Adrenal gland (tissue), 12 donors: ENCODE measurements around the gene PGA3. TPM values are rescaled to one million over a fixed set of nuclear protein-coding genes. Genes with fewer than 3 reads are reported as not detected.
A peak's percentile ranks its signal among the peaks of the same experiment; 100 is the strongest.
"Not testable (repeated sequence)": the region's sequence is repeated elsewhere in the genome, so short reads cannot be mapped to it uniquely, and the experiment has no call there.

Experiments
- DNase-seq, 7 donors: peaks; one replicate each; pipeline ENCODE4 v3.0.0-alpha.2; 2019 to 2020
- H3K27ac ChIP-seq, 5 donors: fragments of 200-600 bp; sonication (generic) in 4 of 5; 1 replicate in 3 of 5; 2 replicates in 2 of 5; pipeline versions ENCODE4 v1.5.1 to v1.8.0; 2016 to 2020; ENCODE audit warnings: mild to moderate bottlenecking in 1 of 5
- H3K27me3 ChIP-seq: fragments of 200-600 bp; 2 replicates; pipeline ENCODE4 v1.8.0; 2021
- H3K36me3 ChIP-seq, 2 donors: fragments of 200-600 bp; replicated peaks in 1 of 2; 1 replicate in 1 of 2; 2 replicates in 1 of 2; pipeline versions ENCODE4 v1.5.1 to v1.8.0; 2018 to 2022
- H3K4me1 ChIP-seq, 2 donors: fragments of 200-600 bp; replicated peaks in 1 of 2; 1 replicate in 1 of 2; 2 replicates in 1 of 2; pipeline versions ENCODE4 v1.5.1 to v1.8.0; 2018 to 2021
- H3K4me3 ChIP-seq, 4 donors: fragments of 200-600 bp; sonication (generic) in 3 of 4; one replicate each; pipeline ENCODE4 v1.5.1; 2016 to 2018
- H3K9me3 ChIP-seq, 3 donors: fragments of 200-600 bp; sonication (generic) in 1 of 3; replicated peaks in 1 of 3; 1 replicate in 2 of 3; 2 replicates in 1 of 3; pipeline versions ENCODE4 v1.5.1 to v1.8.0; 2016 to 2021
- POLR2A ChIP-seq, 2 donors: fragments of 450-650 bp; IDR thresholded peaks; one replicate each; pipeline ENCODE4 v1.6.1; 2017; ENCODE audit warnings: antibody characterized with exemption in 2 of 2, mild to moderate bottlenecking in 2 of 2, moderate library complexity in 1 of 2
- WGBS, 4 donors: extraction: QIAGEN DNeasy Blood & Tissue Kit in 2 of 4; methylation state at CpG; one replicate each; pipeline versions ENCODE4 v1.1.5 to v1.1.7; 2013 to 2017; 5-methylcytosine and 5-hydroxymethylcytosine counted together
- intact Hi-C, 2 donors: fragments of 100-400 bp; cut with DNase I; formaldehyde crosslinking; loops; one replicate each; pipeline versions ENCODE4 v1.14.1 to v1.15.0; 2022 to 2023
- polyA plus RNA-seq, 3 donors: library from polyadenylated mRNA; stranded (reverse); fragments of 200-250 nt in 2 of 3; fragments of 350-450 nt in 1 of 3; fragmentation: Illumina TruSeq in 1 of 3; extraction: RNeasy Lipid Tissue Mini Kit (QIAGEN cat#74804) in 1 of 3; gene quantifications; one replicate each; pipeline ENCODE4 v1.2.3, GENCODE V29; 2013 to 2014
- total RNA-seq, 9 donors: library from RNA; depleted of rRNA in 4 of 9; stranded (reverse); fragments of >200 nt in 4 of 9; fragments of 120-200 nt in 1 of 9; fragmentation: NEBNext Ultra II Directional in 1 of 9; extraction: Animal tissue kit (Norgen Biotek cat#: 25700) in 1 of 9; gene quantifications; one replicate each; pipeline versions ENCODE4 v1.1.0 to v1.2.4, GENCODE V29; 2013 to 2023
- TF ChIP-seq, protein P1 (sequence below), 6 experiments: fragments of 450-650 bp in 4 of 6; fragments of 200-600 bp in 2 of 6; sonication (generic) in 1 of 6; IDR thresholded peaks; 1 replicate in 5 of 6; 2 replicates in 1 of 6; pipeline versions ENCODE4 v1.5.1 to v1.8.0; 2016 to 2021; ENCODE audit warnings: antibody characterized with exemption in 6 of 6, mild to moderate bottlenecking in 2 of 6, moderate library complexity in 1 of 6
- donor health status: healthy with polysubstance abuse.
- donor health status: Bipolar disorder and iron deficiency.
- donor health status: DM: yes; HTN: yes; CAD: no.
- donor health status: DM: no; HTN: no; CAD: no.
- donor health status: DM: no; HTN: no; CAD: no.
- donor health status: DM: yes; HTN: yes; CAD: no.

The PGA3 gene
- total and polyA plus RNA-seq, 12 donors: 0.11 to 4.1 (median 1.7) TPM; not detected in 4

DNA sequence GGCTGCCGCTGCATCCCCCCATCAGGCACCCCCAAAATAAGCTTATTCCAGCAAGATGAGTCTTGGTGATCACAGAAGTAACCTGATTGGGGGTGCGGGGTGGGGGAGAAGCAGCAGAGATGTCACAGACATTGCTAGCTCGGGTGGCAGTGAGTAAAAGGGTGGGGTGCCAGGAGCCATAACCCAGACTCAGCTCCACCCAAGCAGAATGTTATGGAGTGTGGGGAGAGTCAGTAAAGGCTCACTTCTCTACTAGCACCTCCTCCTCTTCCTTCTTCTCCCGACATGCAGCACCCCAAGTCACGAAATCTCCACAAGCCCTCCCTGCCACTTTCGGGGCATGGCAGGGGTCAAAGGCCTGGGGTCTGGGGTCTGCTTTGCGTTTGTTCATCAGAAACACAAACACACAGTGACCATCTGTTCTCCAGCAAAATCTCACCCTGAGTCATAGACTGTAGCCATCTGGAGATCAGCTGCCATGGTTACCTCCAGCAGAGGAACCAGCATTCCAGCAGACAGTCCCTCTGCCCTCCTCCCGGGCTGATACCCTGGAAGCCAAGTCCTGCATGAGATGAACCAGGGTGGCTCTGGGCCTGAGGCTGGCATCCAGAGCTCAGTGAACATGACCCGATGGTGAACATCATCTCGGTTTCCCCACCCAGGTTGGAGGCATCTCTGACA, 42.1 kb downstream of the PGA3 start:
- H3K4me3 ChIP-seq, H3K36me3 ChIP-seq, DNase-seq, H3K9me3 ChIP-seq, H3K4me1 ChIP-seq, intact Hi-C loops, H3K27me3 ChIP-seq, H3K27ac ChIP-seq: not testable (repeated sequence)
- no CpG with 5 or more reads among the region's 10 CpGs for WGBS, 4 donors

DNA sequence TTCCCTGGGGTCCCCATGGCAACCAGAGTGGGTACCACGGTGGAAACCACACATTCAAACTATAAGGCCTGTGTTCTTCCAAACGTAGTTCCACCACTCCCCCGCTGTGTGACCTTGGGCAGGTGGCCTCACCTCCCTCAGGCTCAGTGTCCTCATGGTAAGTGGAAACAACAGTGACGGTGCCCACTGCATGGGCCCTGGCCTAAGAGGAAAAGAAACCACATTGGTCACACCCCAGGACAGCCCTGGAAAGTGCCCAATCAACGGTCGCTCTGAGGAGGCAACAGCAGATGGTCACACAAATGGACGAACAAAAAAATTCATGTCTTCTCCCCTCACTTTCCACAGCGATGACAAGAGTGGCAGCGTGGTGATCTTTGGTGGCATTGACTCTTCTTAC, 44.8 kb downstream of the PGA3 start:
- H3K4me1 ChIP-seq, DNase-seq, H3K27ac ChIP-seq, H3K36me3 ChIP-seq, H3K4me3 ChIP-seq, H3K9me3 ChIP-seq, intact Hi-C loops, H3K27me3 ChIP-seq: not testable (repeated sequence)
- 82 to 86% (median 83%) methylated on average over 8 to 9 of the region's 9 CpGs for WGBS, 4 donors

DNA sequence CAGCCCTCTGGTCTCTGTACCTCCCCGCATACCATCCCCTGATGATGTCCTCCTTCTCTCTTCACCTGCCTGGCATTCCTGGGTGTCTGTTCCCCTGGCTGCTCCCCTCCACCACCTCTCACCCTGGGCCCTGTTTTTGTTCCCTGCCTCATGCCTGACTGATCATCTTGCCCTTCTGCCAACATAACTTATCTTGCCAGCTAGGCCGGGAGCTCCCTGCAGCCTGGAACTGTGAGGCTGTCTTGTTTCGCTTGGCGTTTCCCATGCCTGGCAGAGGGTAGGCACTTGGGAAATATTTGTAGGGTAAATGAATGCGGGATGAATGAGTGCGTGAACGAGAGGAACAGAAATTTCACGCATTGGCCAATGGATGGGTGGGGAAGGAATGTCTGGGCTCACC, 45.9 kb downstream of the PGA3 start:
- H3K27ac ChIP-seq, DNase-seq, H3K36me3 ChIP-seq, H3K4me3 ChIP-seq, H3K27me3 ChIP-seq, intact Hi-C loops, H3K9me3 ChIP-seq, H3K4me1 ChIP-seq: not testable (repeated sequence)
- WGBS, 4 donors: 85 to 89% (median 88%) methylated on average over 8 of the region's 8 CpGs

DNA sequence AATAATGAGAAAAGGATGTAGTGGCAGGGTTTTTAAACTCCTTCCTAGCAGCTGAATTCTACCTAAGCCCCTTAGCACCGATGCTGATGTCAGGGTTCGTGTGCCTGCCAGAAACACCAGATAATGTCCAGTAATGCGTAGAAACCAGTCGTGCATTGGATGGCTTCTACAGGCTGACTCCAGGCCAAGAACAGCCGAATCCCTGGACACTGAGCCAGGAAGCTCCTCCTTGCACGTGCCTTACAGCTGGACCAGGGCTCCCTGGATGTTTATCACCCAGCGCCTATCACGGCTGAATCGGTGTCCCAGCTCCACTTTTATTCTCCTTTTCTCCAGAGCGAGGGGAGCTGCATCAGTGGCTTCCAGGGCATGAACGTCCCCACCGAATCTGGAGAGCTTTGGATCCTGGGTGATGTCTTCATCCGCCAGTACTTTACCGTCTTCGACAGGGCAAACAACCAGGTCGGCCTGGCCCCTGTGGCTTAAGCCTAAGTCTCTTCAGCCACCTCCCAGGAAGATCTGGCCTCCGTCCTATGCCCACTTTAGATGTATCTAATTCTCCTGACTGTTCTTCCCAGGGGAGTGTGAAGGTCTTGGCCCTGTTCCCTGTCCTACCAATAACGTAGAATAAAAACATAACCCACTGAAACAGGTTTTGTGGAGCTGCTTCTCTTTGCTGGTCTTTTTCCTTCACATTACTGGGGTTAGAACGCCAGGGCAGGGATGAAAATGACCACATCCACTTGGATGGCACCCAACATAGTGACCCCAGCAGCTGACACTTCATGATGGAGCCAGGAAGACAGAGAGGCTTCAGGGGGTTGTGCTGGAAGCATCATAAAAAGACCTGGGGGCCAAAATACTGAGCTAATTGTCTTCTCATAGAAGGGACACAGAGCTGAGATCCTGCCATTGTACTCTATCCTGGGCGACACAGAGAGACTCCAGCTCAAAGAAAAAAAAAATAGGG, 47.8 kb downstream of the PGA3 start:
- not testable (repeated sequence) for H3K4me3 ChIP-seq, H3K9me3 ChIP-seq, H3K27me3 ChIP-seq, DNase-seq, H3K36me3 ChIP-seq, H3K27ac ChIP-seq, H3K4me1 ChIP-seq
- intact Hi-C loops: loop anchor here in 1 of 2 donors (10.0 kb wide), 1 partner anchor 134 kb away; no protein-coding TSS in a partner anchor
- WGBS, 4 donors: 69 to 76% (median 74%) methylated on average over 19 to 20 of the region's 20 CpGs

DNA sequence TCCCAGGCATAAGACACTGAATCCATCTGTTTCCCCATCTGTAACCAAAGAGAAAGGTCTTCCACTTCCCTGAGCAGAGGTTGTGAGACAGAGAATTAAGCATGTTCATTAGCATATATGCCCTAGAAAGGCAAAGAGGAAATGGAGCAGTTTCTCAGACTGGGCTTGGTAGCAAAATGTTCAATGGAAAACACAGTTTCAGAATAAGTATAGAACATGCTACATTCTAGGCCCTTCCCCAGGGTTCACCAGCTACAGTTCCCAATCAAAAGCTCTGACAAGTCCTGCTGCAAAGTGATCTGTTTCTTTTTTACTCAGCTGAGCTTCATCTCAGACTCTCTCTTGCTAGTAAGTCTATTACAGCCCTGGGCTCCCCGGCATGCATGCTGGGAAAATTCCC, 49.0 kb downstream of the PGA3 start:
- not testable (repeated sequence) for H3K9me3 ChIP-seq, H3K36me3 ChIP-seq, DNase-seq, H3K27me3 ChIP-seq, H3K27ac ChIP-seq, H3K4me1 ChIP-seq, H3K4me3 ChIP-seq
- intact Hi-C loops: loop anchor here in 1 of 2 donors (10.0 kb wide), 1 partner anchor 132 kb away; no protein-coding TSS in a partner anchor
- WGBS, 4 donors: 43 to 75% (median 60%) methylated on average over 1 of the region's 1 CpG

DNA sequence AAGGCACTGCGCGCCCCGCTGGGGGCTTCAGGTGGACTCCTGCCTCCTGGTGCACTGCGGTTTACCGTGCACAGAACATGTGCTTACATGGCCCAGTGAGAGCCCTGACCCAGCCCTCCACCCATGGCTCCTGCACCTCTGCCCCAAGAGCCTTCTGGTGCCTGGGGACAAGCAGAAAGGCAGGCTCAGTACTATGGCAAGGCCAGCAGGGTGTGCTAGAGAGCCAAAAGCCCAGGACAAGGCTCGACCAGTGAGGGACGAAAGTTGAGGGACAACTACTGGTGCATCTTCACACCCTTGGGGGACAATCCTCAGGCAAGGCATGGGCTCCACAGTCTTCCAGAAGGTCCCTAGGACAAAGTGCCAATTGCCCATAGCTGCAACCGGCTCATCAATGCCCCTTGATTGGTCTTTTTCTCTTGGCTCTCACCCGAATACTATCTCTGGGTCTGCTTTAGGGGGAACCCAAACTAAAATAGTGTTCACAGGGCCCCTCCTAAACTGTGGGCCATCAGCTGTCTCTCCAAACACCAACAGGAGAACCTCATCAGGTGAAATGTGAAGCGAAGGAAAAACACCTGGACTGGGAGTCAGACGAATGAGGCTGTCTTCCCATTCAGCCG, 51.2 kb downstream of the PGA3 start:
- WGBS, 4 donors: 51 to 60% (median 56%) methylated on average over 10 to 12 of the region's 12 CpGs
- DNase-seq: peak; percentile 62 to 80 (median 71)
- Histone ChIP-seq H3K4me3 (no peak overlapping the region), H3K27ac (no peak overlapping the region), H3K36me3 (no peaks in the 10 kb centered on the region), H3K4me1 (no peaks in the 10 kb centered on the region), H3K27me3 (no peaks in the 10 kb centered on the region), H3K9me3 (no peaks in the 10 kb centered on the region)
- TF ChIP-seq, protein P1, sequence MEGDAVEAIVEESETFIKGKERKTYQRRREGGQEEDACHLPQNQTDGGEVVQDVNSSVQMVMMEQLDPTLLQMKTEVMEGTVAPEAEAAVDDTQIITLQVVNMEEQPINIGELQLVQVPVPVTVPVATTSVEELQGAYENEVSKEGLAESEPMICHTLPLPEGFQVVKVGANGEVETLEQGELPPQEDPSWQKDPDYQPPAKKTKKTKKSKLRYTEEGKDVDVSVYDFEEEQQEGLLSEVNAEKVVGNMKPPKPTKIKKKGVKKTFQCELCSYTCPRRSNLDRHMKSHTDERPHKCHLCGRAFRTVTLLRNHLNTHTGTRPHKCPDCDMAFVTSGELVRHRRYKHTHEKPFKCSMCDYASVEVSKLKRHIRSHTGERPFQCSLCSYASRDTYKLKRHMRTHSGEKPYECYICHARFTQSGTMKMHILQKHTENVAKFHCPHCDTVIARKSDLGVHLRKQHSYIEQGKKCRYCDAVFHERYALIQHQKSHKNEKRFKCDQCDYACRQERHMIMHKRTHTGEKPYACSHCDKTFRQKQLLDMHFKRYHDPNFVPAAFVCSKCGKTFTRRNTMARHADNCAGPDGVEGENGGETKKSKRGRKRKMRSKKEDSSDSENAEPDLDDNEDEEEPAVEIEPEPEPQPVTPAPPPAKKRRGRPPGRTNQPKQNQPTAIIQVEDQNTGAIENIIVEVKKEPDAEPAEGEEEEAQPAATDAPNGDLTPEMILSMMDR (IDR thresholded peaks at IDR 0.05): peak; percentile 75 to 87 (median 83)
- TF ChIP-seq POLR2A (IDR thresholded peaks at IDR 0.05): no peak
- intact Hi-C loops: loop anchor here (5.0 to 10.0 kb wide), 2 partner anchors 130 to 133 kb away; no protein-coding TSS in a partner anchor
